Astrocyte (in vitro differentiated cells and primary cell): Measurements from ENCODE around the gene TMUB1. TPM values are rescaled to one million over a fixed set of nuclear protein-coding genes. Genes with fewer than 3 reads are reported as not detected.

Source experiments
- DNase-seq: peaks from one replicate; pipeline ENCODE4 v3.0.0-alpha.2; 2010; ENCODE audit warnings: low read depth
- FAIRE-seq: peaks from 2 replicates; lab custom pipeline; 2011; peaks lifted over from hg19 to GRCh38; lab: Jason Lieb, UNC
- H2AFZ ChIP-seq: 2 replicates; pipeline ENCODE4 v1.6.0; 2012; ENCODE audit warnings: low read depth, low read length, inconsistent platforms
- H3K27ac ChIP-seq: 2 replicates; pipeline ENCODE4 v1.5.1; 2011; ENCODE audit warnings: low read depth, low read length, inconsistent platforms
- H3K27me3 ChIP-seq: 2 replicates; pipeline ENCODE4 v1.6.0; 2011; ENCODE audit warnings: low read length, inconsistent platforms; ENCODE audit not compliant: insufficient read depth
- H3K36me3 ChIP-seq: 2 replicates; pipeline ENCODE4 v1.5.1; 2011; ENCODE audit warnings: low read length, inconsistent platforms; ENCODE audit not compliant: insufficient read depth
- H3K4me1 ChIP-seq: 2 replicates; pipeline ENCODE4 v1.5.1; 2011; ENCODE audit warnings: low read length, inconsistent platforms; ENCODE audit not compliant: insufficient read depth
- H3K4me2 ChIP-seq: 2 replicates; pipeline ENCODE4 v1.6.0; 2012; ENCODE audit warnings: low read length, inconsistent platforms
- H3K4me3 ChIP-seq: 2 replicates; pipeline ENCODE4 v1.5.1; 2011; ENCODE audit warnings: low read depth, mild to moderate bottlenecking, low read length, inconsistent platforms; ENCODE audit not compliant: insufficient read depth
- H3K79me2 ChIP-seq: 2 replicates; pipeline ENCODE4 v1.6.0; 2012; ENCODE audit warnings: mild to moderate bottlenecking, low read length, inconsistent platforms; ENCODE audit not compliant: insufficient read depth
- H3K9ac ChIP-seq: 2 replicates; pipeline ENCODE4 v1.6.0; 2012; ENCODE audit warnings: mild to moderate bottlenecking, low read length, inconsistent platforms
- H3K9me3 ChIP-seq: 2 replicates; pipeline ENCODE4 v1.5.1; 2012; ENCODE audit warnings: low read depth, mild to moderate bottlenecking, low read length, inconsistent platforms; ENCODE audit not compliant: insufficient read depth
- H4K20me1 ChIP-seq: 2 replicates; pipeline ENCODE4 v1.6.0; 2012; ENCODE audit warnings: low read length, inconsistent platforms; ENCODE audit not compliant: insufficient read depth
- H3K27ac Mint-ChIP-seq: one replicate; pipeline ENCODE4 v1.8.0; 2021; ENCODE audit warnings: mild to moderate bottlenecking, mixed read lengths; ENCODE audit not compliant: unreplicated experiment
- H3K27me3 Mint-ChIP-seq: one replicate; pipeline ENCODE4 v1.8.0; 2021; ENCODE audit warnings: low read depth, mixed read lengths; ENCODE audit not compliant: unreplicated experiment
- H3K36me3 Mint-ChIP-seq: one replicate; pipeline ENCODE4 v1.8.0; 2021; ENCODE audit warnings: low read depth, mixed read lengths; ENCODE audit not compliant: unreplicated experiment
- H3K4me1 Mint-ChIP-seq: one replicate; pipeline ENCODE4 v1.8.0; 2021; ENCODE audit warnings: low read depth, mixed read lengths; ENCODE audit not compliant: unreplicated experiment
- H3K4me3 Mint-ChIP-seq: one replicate; pipeline ENCODE4 v1.8.0; 2021; ENCODE audit warnings: mild to moderate bottlenecking, moderate library complexity, mixed read lengths; ENCODE audit not compliant: unreplicated experiment
- H3K9me3 Mint-ChIP-seq: one replicate; pipeline ENCODE4 v1.8.0; 2021; ENCODE audit warnings: mild to moderate bottlenecking, mixed read lengths; ENCODE audit not compliant: unreplicated experiment
- CTCF ChIP-seq: IDR thresholded peaks from 2 replicates; pipeline ENCODE4 v1.5.1; 2011; ENCODE audit warnings: low read depth, mild to moderate bottlenecking, inconsistent platforms, low read length, moderate library complexity; ENCODE audit not compliant: insufficient read depth
- EZH2 ChIP-seq: IDR thresholded peaks from 2 replicates; pipeline ENCODE4 v1.6.1; 2012; ENCODE audit warnings: mild to moderate bottlenecking, low read length, inconsistent platforms; ENCODE audit not compliant: insufficient read depth
- total RNA-seq: library from RNA; stranded (reverse); gene quantifications from 2 replicates; pipeline ENCODE4 v1.2.1, GENCODE V29; 2021

The TMUB1 gene
- total RNA-seq, 1 donor from 2014 or later: 42.9 TPM

GRCh38 chr7:151129960-151130591 lies 46.8 kb upstream of the TMUB1 start:
- Histone ChIP-seq H2AFZ (no peak overlapping the region), H3K79me2 (no peaks in the 10 kb centered on the region), H3K4me3 (no peak overlapping the region), H3K27me3 (no peaks in the 10 kb centered on the region), H3K27ac (no peak overlapping the region), H3K4me2 (no peak overlapping the region), H3K36me3 (peaks cover 5% of the 10 kb centered on the region), H3K9ac (no peak overlapping the region), H3K9me3 (no peaks in the 10 kb centered on the region), H4K20me1 (peaks cover 57% of the 10 kb centered on the region), H3K4me1 (peaks cover 7% of the 10 kb centered on the region)
- H3K27me3 Mint-ChIP-seq: no peaks in the 10 kb centered on the region
- H3K36me3 Mint-ChIP-seq: peaks cover 22% of the 10 kb centered on the region
- H3K4me1 Mint-ChIP-seq: peaks cover 10% of the 10 kb centered on the region
- TF ChIP-seq CTCF: no peak
- no peak for TF ChIP-seq EZH2
- no peak overlapping the region for H3K4me3 Mint-ChIP-seq
- FAIRE-seq (no peak), DNase-seq (no peak)
- H3K27ac Mint-ChIP-seq: no peak overlapping the region
- no peaks in the 10 kb centered on the region for H3K9me3 Mint-ChIP-seq

GRCh38 chr7:151129117-151129959 lies 46.0 kb upstream of the TMUB1 start:
- no peak for DNase-seq
- Histone ChIP-seq H4K20me1 (peaks cover 63% of the 10 kb centered on the region), H3K4me1 (peaks cover 7% of the 10 kb centered on the region), H3K9ac (no peak overlapping the region), H3K27me3 (no peaks in the 10 kb centered on the region), H3K36me3 (peaks cover 12% of the 10 kb centered on the region), H3K4me2 (no peak overlapping the region), H3K4me3 (no peak overlapping the region), H3K27ac (no peak overlapping the region), H3K9me3 (no peaks in the 10 kb centered on the region), H2AFZ (no peak overlapping the region), H3K79me2 (no peaks in the 10 kb centered on the region)
- Mint-ChIP-seq H3K27me3 (no peaks in the 10 kb centered on the region), H3K4me1 (peaks cover 10% of the 10 kb centered on the region), H3K27ac (no peak overlapping the region), H3K36me3 (peaks cover 16% of the 10 kb centered on the region), H3K4me3 (no peak overlapping the region), H3K9me3 (no peaks in the 10 kb centered on the region)
- TF ChIP-seq EZH2: no peak
- TF ChIP-seq CTCF: no peak
- no peak for FAIRE-seq

GRCh38 chr7:151128716-151129115 lies 45.4 kb upstream of the TMUB1 start:
- H3K27ac Mint-ChIP-seq: no peak overlapping the region
- no peaks in the 10 kb centered on the region for H3K27me3 Mint-ChIP-seq
- Histone ChIP-seq H3K4me3 (no peak overlapping the region), H4K20me1 (peaks cover 65% of the 10 kb centered on the region), H3K4me2 (no peak overlapping the region), H3K27ac (no peak overlapping the region), H3K36me3 (peaks cover 13% of the 10 kb centered on the region), H3K9ac (no peak overlapping the region), H2AFZ (no peak overlapping the region), H3K4me1 (peaks cover 7% of the 10 kb centered on the region), H3K27me3 (no peaks in the 10 kb centered on the region), H3K79me2 (no peaks in the 10 kb centered on the region), H3K9me3 (no peaks in the 10 kb centered on the region)
- H3K4me1 Mint-ChIP-seq: peaks cover 10% of the 10 kb centered on the region
- no peak for FAIRE-seq
- H3K36me3 Mint-ChIP-seq: peaks cover 18% of the 10 kb centered on the region
- H3K4me3 Mint-ChIP-seq: no peak overlapping the region
- no peak for DNase-seq
- H3K9me3 Mint-ChIP-seq: no peaks in the 10 kb centered on the region
- TF ChIP-seq EZH2 (no peak), CTCF (no peak)
